HG02610 (cell line): ENCODE results near the gene OPCML.

ENCODE experiments used
- ATAC-seq: cut with Tn5 transposase; IDR thresholded peaks from one replicate; pipeline ENCODE4 v1.9.1; 2021; ENCODE audit warnings: mild to moderate bottlenecking, moderate library complexity; ENCODE audit not compliant: unreplicated experiment

OPCML gene

DNA sequence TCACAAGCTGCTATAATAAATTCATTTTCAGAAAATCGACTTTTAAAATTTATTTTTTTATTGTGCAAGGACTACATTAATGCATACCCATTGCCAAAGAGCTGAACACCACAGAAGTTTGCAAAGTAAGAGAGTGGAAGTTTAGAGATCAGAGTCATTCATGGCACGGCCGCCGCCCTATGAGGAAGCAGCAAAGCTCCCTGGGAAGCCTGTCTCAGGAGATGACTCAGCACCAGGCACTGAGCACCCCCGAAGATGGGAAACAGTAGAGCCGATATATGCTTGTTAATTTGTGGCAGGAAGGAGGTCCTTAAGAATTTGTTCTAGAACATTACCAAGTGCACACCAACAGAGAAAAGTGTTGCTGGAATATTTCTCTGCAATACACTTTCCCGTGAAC, 693.7 kb downstream of the OPCML start:
- ATAC-seq: no peak

DNA sequence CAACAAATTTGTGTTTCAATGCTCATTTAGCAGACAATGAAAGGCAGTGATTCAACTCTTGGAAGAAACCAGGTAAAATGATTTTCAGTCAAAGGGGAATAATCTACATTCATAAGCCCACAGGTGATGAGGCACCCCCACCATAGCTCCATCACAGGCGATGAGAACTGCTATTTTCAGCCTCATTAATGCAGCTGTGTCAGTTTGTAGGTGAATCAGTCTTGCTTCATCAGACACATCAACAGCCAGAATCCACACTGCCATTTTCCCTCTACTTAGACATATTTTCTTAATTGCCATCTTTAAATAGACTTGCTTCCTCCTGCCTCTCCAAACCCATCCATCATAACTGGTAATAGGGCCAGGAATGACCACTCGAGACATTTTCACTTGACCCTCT, 701.0 kb downstream of the OPCML start:
- no peak for ATAC-seq

DNA sequence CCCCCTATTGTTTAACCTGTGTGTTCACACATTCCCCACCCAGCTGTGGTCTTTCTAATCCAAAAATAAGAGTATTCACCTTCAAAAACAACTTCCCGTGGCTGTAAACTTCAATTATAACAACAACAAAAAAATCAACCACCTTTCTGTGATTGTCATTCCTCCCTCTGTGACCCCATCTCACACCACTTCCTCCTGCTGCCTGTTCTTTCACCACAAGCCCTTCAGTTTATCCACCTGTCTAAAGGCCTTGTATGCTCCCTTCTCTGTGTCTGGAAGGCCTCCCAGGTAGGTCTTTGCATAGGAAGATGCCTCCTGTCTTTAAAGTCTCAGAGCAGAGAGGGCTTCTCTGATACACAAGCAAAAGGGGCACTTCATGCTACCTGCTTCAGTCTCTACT, 707.7 kb downstream of the OPCML start:
- ATAC-seq: no peak

DNA sequence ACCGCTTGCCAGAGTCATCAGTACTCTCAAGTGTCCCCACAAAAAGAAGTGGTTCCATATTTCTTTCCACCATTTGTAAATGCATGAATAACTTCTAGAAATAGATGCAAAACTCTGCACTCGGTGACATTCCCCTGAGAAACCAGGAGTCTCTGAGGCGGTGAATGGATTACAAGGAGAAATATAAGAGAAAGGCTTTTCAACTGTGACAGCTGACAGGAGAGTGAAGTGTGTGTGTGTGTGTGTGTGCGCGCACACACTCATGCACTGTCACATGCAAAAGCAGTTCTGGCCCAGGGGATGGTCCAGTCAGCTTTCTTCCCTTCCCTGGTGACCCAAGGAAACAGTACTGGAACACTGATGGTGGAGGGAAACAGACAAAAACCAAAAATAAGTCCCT, 710.0 kb downstream of the OPCML start:
- ATAC-seq: no peak

DNA sequence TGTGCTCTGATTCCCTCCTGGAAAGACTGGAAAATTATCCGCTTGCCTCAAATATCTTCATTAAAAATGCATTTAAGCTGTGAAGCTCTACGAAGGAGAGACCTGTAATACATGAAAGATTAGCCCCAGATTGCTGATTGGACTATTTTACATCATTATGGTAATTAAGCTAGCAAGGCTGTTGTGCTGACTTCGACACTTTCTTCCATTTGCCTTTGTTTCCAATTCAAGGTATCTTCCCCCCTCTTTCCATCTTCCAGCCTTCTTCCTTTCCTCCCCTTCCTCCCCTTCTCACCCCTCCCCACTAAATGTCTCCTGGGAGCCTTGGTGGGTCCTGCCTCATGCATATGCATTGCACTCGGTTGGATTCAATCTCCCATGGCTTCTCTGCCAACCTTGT, 710.8 kb downstream of the OPCML start:
- ATAC-seq: no peak

DNA sequence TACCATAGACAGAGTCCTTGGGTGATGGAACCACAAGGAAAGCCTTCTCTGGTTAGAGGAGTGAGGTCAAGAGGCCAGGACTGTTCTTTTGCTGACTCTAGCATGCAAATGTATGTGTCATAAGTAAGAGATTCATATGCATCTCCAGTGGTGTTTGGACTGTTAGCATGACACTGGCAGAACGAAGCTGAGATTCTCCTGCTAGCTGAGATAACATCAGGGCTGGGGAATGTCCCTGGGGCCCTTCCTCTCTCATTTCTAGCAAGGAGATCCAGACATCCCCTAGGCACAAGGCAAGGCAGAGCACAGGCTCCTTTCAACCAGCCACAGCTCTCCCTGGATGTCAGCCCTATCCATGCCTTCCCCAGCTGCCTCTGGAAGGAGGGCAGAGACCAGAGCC, 711.3 kb downstream of the OPCML start:
- no peak for ATAC-seq

DNA sequence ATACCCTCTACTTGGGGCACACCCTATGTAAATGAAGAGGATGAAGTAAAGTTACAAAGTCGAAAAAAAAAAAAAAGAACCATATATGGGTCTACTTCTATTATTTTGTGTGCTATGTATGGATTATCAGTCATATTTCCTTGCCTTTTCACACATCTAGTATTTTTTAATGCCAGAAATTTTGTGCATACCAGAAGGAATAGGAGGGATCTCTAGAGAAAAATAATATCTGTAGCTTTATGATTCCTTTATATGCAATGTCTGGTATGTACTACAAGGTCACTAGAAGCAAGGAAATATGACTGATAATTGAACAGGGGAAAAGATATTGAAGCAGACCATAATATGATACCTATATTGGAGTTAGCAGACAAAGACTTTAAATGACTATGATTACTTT, 713.4 kb downstream of the OPCML start:
- ATAC-seq: no peak

DNA sequence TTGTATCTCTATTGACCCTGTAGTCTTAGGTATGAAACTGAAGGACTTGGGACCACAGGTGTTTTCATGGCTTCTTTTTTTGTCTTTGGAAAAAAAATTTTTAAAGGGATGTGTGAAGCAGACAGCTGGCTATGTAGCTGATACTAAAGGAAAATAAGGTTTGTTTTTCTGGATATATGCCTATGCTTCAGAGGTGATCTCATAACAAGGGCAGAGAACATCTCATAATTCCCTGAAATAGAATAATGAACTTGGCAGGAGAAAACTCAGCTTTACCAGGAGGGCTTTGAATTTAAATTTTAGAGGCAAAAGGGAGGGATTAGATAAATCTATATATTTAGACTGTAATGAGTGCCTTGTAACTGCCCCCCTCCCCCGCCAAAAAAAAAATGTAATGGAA, 714.9 kb downstream of the OPCML start:
- ATAC-seq: no peak

DNA sequence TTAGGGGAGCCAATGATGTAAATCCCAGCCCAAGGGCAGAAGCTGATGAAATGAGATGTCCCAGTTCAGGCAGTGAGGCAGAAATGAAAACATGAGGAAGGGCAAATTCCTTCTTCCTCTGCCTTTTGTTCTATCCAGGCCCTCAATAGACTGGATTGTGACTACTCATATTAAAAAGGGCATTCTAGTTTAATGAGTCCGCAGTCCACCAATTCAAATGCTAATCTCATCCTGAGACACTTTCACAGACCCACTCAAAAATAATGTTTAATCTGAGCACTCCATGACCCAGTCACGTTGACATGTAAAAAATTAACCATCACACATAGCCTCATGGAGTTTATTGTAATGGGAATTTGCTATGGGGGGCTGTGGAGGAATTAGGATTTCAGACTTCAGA, 717.9 kb downstream of the OPCML start:
- no peak for ATAC-seq

DNA sequence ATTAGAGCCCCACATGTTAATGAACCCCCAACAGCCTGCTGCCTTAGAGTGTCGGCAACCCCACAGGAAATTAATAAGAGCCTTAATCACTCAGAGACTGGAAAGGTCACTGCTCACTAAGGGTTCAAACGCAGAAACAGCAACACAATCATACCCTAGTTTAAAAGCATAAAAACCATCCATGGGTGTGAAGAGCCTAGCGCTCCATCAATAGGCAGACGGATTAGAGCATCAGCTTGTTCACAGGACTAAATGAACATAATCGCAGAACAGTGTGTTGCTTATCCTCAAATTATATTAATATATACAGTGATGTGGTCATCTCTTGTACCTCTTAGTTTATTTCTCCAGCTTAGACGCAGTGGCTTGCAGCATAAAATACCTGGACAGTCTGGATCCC, 720.7 kb downstream of the OPCML start:
- ATAC-seq: no peak

DNA sequence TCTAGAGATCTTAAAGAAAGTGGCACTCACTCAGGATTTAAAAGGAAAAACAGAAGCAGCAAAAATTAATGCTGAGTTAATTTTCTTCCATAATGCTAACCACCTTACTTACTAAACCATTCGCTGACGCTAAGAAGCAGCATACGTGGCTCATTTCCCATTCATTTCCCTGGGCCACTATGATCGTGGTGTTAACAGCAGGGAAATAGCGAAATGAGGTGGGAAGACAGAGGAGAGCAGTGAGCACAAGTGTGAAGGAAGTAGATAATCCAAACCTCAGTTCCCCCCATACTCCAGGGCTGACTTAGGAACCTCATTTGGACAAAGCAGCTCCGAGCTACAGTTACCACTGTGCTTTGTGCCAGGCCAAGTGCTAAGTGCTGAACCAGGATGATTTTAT, 723.2 kb downstream of the OPCML start:
- no peak for ATAC-seq

DNA sequence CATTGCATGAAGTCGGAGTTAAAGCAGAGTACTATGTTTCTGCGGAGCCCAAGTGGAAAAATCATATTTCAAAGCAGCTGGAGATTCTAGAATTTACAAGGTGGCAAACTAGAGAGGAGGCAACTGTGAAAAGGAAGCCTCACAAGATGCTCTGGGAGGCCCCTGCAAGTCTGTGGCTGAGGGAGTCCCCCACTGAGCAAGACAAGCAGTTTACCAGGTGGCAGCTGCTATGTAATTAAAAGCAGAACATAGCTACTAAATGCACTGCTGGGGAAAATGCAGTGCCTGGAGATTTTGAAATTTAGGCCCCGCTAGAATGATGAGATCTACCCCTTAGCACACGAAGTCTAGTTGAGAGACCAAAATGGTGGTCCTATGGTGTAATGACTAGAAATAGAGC, 728.0 kb downstream of the OPCML start:
- no peak for ATAC-seq

DNA sequence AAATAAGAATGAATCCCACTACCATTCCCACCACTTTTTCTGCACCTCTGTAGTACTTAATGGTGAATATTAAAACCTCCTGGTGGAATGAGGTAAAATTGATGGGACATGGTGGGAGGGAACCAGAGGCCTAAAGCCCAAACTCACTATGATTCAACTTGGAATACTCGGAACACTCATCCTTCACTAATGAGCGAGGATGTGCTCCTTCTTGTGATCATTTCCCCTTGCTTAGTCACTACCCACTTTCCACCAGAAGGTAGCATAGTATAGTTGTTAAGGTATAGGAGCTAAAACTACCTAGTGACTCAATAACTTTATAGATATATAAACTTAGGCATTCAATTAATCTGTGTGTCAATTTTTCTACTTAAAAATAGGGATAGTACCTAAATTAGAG, 728.9 kb downstream of the OPCML start:
- ATAC-seq: no peak

DNA sequence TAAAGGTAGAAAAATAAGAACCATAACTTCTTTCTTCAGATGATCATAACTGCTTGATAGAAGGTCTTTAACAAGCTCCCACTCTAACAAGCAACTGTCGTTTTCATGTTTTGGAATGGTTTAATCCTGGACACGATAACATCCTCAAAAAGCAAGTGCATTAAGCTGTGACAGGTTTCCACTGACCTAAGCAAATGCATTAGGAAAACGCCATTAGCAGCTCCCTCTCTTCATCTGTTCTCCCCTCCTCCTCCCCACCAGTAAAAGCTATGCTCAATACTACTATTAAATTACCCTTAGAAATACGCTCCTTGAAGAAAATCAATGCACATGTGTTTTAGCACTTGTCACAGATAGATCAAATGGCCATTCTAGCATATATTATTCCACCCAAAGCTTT, 729.4 kb downstream of the OPCML start:
- no peak for ATAC-seq

DNA sequence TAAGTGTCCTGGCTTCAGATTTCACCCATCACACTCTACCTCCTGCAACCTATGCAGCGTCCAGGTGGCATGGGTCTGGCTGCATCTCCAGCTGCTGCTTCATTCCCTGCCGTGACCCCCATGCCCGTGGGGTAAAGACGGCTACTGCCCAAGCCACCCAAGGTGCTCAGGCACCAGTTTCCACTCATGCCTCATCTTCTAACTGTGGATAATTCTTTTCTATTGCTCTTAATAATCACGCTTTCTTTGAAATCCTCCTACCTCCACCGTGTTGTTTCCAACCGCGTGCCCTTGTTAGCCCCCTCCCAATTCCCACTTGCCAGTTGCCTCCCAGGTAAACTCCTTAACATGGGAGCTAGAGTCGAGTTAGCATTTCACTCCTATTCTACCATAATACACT, 738.5 kb downstream of the OPCML start:
- ATAC-seq: no peak

DNA sequence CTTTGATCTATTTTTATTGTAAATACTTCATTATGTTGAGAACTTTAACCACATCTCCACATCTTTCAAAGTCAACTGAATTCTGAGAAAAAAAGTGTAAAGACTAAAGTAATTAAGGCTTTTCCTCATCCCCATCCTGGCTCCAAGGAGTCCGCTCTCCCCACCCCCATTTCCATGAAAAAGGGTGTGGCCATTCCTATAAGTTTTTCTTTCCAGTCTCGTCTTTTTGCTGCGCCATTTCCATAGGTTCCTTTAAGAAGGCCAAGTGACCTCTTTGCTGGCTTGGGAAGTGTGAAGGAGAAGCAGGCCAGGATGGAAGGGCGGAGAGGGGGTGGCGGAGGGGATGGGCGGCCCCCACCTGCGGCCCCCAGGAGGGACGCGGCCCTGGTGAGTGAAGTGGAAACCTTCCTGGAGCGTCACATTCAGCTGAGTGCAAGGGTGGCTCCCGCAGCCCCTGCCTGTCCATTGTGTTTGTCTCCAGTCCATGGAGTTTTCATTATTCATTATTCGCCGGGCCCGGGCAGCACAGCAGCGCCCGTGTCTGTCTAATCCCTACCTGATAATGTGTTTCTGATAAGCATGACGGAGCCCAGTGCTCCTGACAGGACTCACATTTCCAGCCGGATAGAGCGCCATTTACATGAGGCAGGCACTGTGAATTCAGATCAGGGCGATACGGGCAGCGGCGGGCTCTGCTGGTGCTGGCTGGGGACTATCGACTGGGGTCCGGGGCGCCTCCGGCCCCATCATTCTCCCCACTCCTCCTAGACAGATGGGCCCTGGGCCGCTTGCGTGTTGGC, 739.8 kb downstream of the OPCML start:
- ATAC-seq: no peak

DNA sequence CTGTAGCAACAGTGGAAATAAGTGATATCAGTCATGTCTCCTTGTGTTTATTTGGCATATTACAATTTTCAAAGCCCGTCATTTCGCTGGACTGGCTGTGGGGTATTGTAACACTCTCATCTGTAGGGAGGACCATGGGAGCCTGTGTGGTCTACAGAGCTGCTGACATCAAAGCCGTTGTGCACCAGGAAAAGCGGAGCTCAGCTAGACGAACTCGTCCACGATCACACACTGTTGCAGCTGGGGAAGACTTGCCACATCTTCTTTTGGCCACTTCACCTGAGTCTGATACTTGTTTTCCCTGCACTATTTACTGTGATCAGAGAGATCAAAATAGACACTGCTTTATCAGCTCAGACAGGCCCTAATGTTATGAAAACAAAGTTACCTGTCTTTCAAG, 741.3 kb downstream of the OPCML start:
- ATAC-seq: no peak

DNA sequence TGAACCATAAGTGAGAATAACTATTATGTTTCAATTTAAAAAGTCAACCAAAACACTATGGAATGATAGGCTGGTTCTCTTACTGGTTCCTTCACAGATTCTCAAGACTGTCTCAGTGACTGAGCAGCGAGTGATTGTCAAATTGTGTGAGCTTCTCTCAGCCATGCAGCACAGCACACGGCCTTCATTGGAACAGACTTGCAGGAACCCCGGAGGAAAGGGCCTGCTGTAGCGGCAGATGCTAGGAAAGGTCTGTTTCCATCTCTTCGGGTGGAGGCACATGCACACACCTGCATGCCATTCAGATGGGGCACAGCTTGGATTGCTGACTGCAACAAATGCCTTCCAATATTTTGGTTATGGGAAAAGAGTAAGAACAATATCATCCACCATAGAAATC, 741.8 kb downstream of the OPCML start:
- no peak for ATAC-seq

DNA sequence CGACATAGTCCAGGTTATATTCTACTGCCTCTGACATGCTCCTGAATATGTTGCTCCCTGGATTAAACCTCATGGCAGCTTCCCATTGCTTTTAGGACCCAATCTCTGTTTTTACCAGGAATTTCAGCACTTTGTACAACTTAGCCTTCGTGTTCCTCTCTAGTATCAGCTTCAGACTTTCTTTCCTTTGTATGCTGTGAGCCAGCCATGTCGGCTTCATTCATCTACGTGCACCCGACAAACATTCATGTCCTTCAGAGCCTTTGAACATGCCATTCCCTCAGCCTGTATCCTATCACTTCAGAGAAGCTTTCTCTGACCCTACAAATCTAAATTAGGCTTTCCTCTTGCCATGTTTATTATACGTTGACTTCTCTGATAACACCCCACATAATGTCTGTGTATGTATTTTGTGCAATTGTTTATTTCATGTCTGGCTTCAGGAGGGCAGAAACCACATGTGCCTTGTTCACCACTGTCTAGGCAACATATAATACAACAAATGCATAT, 743.4 kb downstream of the OPCML start:
- no peak for ATAC-seq

DNA sequence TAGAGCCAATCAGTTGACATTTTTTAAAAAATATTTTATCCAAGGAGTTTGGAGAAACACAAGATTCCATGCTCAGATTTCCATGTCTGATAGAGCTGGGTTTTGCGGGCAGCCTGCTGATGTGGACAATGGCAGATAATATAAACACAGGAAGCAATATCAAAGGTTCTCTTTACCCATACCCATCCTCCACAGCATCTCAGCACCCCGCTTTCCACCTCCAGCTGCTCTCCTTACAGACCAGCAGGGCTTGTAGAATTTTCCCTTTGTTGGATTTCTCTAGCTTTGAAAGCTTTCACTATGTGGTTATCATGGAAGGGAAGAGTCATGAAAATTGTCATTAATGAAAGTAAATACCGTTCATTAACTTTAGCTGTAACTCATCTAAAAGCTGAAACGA, 746.4 kb downstream of the OPCML start:
- no peak for ATAC-seq

DNA sequence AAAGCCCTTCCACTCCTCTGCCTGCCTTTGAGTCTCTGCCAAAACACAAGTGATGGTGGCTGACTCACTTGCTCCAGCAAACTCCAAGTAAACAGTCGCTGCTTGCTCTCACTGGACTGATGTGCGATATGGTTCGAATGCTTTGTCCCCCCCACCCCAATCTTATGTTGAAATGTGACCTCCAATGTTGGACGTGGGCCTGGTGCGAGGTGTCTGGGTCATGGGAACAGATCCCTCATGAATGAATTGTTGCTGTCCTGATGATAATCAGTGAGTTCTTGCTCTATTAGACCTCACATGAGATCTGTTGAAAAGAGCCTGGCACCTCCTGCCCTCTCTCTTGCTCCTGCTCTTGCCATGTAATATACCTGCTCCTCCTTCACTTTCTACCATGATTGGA, 747.9 kb downstream of the OPCML start:
- ATAC-seq: no peak

DNA sequence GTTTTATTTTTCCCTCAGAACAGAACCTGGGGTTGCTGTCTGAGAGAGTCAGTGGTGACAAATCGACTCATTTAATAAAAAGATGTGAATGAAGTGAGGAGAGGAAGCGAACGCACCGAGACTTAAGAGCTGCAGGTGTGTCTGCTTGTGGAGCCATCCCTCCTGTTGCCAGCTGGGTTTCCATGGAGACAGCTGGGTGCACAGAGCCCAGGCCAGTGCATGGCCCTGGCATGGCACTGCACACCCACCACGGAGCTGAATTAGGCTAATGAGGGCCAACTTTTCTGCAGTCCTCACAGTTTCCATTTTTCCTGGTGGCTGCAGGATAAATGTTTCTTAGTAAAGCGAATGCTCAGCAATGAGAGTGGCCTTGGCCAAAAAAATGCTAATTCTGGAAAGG, 750.2 kb downstream of the OPCML start:
- no peak for ATAC-seq

DNA sequence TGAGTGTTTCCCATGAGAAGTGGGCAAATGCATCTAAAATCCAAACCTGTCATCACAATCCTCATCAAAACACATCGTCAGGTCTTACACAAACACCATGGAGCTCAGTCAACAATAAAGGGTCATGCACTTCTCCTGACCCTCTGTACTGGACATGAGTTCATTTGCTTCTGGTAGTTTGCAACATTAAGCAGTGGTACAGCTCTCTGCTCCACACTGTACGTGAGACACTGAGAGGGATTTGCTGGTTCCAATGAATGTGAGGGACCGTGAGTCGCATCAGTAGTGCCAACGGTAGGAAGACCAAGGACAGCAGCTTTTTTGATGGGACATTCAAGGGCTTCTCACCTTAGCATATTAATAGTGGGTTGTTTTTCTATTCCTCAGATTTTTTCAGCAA, 752.3 kb downstream of the OPCML start:
- ATAC-seq: no peak
